NCI-H82 (cell line): ENCODE results near the gene DOK6.

ENCODE experiments used
- DNase-seq: peaks from one replicate; lab custom pipeline; 2025; lab: John Stamatoyannopoulos, UW

DOK6 gene

DNA sequence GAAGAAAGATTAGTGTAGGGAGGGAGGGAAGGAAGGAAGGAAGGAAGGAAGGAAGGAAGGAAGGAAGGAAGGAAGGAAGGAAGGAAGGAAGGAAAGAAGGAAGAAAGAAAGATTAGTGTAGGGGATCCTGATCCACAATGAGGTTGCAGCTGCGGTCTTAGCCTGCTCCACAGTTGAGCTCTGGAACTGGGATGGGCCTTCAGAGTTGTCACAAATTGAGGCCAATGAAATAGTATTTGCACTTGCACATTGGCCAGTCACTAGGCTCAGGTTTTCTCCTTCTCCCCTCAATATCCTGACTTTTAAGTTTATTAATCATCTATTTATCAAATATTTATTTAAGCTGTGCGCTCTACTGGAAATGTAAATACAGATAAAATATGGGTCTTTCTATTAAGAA lies 34.3 kb downstream of the DOK6 start:
- DNase-seq = no peak

DNA sequence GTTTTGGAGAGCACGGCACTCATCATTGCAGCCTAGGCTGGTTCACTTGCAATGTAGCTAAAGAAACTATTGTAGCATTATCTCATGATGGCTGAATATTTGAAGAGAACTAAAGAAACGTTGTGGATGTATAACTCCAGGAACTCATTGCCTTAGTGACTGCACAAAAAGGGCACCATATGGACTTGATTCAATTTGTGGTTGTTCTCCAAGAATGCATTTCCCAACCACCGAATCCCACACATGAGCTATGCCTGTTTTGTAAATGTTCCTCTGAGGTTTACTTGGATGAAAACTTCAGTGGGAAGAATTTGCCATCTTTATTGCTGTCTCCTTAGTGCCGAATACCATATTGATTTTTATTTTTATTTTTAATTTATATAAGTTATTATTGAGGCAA lies 43.5 kb downstream of the DOK6 start:
- no peak for DNase-seq

DNA sequence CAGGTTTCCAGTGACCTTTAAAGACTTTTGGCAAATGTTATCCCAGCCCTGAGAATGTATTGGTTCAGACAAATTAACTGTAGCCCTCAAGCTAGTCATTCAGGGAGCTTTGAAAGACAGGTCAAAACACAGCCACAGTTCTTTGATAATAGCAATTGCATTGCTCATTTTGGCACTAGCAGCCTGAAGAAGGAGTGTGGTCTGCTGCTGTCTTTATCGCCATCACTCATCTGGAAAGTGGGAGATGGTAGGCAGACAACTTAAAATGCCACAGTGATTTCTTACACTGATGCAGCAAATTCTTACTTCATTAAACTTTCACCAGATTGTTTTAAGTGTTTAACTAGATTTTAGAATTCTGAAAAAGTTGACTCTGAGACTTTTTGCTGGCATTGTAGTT lies 47.2 kb downstream of the DOK6 start:
- DNase-seq = no peak

DNA sequence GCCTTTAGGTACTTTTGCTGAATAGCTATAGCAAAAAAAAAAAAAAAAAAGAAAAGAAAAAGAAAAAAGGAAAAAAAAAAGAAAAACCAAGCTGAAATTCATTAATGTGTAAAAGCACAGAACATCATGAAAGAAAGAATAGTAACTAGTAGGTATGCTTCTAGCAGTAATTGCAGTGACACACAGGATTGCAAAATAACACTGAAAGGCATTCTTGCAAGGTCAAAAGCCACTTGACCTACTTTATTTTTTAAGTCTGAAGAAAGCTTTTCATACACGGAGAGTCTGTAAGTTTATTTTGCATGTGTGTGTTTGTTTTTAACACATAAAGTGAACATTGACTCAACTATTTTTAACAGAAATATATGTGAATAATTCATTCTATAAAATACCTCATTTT lies 54.4 kb downstream of the DOK6 start:
- no peak for DNase-seq

DNA sequence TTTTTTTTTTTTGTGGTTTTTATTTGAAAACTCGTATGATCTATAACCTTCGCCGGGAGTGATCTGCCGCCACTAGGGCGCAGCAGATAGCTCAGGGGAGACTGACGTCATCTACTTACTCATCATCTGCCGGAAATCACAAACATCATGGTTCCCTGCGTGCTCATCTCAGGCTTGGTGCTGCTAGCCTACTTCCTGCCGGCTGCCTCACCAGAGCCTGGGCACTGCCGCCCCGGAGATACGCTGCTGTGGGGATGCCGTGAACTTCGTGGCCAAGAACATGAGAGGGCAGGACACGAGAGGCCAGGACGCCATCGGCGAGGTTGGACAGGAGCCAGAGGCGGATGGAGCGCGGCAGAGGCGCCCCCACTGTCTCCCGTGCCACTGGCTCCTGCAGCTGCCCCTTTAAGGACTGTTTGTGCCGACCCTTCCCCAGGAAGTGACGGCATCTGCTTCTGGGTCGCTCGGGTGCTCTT lies 68.8 kb downstream of the DOK6 start:
- DNase-seq = no peak

DNA sequence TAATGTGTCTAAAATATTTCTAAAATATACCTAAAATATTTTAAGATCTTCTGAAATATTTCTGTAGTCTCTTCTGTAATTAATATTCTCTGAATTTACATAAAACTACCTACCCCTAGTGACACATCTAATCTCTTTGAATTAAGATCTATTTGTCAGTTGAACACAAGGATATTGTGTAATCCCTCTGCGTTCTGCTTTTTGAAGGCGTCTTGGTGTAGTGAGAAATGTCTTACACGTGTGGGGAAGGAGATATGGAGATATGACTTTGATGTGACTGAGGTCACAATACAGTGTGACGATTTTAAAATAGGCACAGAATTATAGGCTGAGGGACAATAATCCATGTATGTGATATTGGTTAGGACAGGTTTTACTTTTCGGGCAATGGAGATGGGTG lies 79.8 kb downstream of the DOK6 start:
- no peak for DNase-seq

DNA sequence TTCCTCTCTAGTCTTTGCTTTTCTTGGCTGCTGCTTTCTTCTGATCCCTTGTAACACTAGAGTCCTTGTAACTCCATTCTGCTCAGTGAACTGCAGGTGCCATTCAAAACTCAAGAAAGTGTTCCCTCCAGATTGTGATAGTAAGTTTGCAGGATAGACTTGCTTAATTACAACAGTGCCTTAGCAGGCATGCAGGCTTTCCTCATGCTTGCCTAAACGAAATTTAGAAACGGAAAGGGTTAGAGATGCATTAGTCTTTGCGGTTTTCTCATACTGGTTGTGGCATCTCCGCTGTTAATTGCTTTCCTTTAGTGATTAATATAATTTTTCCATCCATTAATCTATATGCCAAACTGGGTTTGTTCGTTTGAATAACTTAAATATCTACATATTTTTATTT lies 82.9 kb downstream of the DOK6 start:
- DNase-seq = no peak

DNA sequence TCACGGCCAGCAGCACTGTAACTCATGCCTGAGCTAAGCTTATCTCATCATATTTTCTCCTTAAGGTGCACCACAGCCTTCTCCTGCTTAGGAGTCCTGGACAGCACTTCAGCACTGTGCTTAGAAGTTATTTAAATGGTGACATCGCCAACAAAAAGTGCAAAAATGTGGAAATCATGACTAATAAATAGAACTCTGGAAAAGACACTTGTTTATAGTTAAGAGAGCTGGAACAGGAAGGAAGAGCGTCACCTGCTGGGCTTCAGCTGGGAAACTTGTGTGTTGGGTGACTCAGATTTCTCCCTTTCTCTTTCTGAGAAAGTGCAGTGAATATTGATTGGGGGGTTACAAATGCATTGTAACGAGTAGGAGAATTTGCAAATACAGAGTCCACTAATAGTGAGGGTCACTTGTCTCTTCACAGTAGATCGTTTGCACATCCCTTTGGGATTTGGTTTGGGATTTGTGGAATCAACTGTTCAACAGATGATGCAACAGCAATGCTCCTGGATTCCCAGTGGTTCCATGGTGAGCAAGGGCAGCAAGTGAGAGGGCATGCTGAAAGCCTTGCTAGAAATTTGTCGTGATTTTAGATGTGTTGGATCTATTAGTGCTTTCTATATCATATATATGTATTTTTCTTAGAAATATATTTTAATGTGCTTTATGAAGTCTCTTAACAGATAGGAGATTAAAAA lies 84.2 kb downstream of the DOK6 start:
- DNase-seq = no peak

DNA sequence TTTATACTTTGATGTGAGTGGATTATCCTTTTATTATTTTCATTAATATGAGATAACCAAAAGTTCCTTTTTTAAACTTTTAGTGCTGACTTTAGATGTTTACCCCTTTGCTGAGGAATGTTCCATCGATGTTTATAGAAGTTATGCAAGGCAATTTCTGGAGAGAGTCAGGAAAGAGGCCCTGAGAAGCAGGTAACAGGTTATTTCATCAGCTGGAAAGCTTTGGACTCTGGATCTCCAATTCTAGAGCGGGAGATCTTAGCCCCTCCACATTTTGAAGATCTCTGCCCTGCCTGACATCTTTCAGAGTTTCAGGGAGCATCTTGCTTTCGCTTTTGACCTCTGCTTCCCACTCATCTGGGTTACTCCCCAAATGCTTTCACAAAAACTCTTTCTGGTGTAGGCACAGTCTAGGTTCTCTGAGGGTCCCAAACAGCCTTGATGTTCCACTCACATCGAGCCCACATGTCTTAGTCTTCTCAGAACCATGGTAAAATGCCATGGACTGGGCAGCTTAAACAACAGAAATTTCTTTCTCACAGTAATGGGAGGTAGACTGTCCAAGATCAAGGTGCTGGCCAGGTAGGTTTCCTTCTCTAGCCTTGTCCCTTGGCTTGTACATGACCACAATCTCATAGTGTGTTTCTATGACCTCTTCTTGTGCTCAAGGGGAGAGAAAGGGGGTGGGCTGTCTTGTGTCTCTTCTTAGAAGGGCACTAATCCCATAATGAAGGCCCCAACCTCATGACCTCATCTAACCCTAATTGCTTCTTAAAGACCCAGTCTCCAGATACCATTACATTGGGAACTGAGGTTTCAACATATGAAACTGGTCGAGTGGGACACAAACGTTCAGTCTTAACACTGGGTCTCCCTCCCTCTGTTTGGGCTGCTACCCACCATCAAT lies 87.1 kb downstream of the DOK6 start:
- no peak for DNase-seq

DNA sequence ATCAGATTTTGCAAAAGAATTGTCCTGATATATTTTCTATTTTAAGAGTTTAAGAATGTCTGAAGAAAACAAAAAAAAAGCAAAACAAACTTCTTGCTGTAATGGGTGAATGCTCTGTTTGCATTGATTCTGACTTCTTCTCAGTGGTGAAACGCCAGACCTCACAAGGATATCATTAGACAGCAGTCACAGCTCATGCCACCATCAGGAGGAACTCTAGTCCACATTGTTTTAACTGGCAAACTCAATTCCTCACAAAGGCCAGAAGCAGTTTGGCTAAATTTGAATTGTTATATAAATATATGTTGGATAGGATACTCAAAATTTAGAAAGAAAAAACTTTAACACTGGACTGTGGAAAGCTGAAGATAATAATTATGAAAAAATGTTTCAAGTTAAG lies 89.4 kb downstream of the DOK6 start:
- no peak for DNase-seq

DNA sequence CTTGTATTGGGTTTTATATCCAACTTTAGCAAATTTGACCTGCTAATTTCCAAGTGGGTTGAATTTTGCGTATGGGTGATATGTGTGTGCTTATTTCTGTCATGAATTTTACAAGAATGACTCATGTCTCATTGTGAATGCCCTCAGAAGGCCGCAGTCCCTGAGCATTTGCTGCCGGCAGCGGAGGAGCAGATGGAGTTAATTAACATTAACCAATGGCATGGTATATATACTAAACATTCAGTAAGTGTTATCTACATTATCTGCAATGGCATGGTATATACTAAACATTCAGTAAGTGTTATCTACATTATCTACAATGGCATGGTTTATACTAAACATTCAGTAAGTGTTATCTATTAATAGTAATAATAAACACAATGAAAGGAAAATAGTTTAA lies 90.1 kb downstream of the DOK6 start:
- no peak for DNase-seq

DNA sequence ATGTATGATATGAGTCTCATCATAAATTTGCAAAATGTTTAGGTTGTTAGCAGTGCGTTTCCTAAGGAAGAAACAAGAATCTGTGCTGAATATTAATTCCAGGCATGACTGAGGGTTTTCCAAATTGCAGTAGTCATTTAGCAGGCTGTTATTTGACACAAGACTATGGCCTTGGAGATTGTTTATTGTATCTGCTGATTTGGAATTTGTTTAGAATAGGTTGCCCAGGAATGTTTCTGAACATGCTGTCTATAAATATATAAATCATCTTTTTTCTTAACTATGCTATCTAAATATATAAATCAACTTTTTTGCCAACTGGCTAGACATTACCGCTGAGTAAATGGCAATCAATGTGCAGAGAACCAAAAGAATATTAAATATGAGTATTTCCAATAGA lies 90.9 kb downstream of the DOK6 start:
- DNase-seq = no peak

DNA sequence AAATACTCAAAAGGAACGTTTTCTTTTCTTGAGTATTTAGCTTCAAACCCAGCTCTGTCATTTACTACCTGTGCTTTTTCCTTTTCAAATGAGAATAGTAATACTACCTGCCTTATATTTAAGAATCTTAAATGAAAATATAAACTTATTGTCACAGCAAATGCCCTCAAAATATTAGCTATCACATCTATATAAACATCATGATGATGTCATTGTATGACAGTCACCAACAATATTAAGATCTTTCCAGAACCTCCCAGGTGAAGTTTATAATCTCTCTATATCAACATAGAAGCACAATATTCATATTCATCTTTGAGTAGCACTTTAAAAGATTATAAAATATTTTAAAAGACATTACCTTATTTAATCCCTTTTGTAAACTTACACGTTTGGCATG lies 92.2 kb downstream of the DOK6 start:
- DNase-seq = no peak

DNA sequence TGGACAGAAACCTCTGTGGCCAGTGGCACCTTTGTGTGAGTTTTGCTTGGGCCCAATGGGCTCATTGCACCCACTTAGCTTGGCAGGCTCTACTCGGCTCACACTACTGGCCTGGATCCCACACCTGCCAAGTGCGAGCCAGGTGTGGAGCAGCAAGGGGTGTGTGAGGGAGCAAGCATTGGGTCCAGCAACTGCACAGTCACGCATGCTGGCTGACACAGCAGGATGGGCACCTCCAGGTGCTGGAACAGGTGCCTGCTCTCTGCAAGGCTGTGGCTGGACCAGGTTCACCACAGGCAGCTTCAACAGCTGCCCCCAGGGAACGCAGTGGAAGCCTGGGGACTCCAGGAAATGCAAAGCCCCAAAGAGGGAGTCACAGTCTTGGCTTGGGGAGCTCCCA lies 94.2 kb downstream of the DOK6 start:
- no peak for DNase-seq

DNA sequence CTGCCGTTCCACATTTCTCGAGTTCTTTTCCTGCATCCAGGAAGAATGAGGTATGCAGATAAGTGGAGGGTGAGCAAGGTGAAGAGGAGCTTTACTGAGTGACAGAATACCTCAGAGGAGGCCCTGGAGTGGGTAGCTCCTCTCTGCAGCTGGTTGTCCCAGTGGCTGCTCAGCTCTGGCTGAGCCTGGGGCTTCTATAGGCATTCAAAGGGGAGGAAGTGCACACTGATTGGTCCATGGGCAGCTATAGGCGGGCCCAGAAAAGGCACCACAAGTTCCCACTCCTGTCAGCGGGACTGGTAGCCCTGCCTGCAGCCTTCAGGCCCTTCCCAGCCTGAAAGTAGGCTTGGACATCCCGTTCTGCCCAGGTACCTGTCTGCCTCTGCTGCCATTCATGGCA lies 94.7 kb downstream of the DOK6 start:
- no peak for DNase-seq

DNA sequence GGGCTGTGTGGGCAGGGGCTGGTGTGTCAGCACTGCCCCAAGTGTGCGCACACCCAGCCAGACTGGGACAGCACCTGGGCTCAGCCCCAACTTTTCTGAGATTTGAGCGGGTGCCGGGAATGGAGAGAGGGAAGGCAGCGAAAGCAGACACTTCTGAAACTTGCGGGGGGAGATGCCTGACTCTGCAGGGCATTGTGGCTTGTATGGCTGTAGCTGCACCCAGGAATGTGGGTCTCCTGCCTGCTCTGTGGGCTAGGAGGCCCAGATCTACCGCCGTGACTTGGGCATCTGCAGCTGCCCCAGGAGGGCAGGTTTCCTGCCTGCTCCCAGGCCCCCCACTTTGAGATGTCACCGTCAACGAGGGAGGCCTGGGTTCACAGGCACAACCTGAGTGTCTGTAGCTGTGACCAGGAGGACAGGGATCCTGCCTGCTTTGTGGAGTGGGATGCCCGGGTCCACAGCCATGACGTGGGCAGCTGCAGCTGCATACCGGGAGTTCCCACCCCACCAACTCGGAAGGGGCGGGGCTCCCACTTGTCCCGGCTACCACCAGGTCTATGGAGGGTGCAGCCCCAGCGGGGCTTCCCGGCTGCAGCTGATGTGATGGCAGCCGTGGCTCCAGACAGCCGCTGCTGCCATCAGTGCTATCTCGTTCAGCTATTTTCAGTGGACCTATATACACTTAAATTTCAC lies 95.3 kb downstream of the DOK6 start:
- no peak for DNase-seq

DNA sequence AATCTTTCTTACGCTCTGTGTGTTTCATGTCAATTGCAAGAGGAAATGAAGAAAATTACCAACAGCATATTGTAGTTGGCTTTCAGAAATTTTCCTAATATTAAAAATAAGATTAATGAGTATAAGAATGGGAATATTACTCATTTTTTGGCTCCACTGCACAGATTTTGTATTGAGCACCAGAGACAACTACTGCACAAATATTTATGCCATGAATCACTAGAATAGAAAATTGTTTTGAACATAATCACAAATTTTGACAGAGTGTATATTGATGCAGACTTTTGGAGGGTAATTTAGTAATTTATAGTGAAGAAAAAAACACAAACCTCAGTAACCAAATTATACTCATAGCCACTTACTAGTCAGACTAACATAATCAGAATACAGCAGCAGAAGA lies 118.3 kb downstream of the DOK6 start:
- no peak for DNase-seq

DNA sequence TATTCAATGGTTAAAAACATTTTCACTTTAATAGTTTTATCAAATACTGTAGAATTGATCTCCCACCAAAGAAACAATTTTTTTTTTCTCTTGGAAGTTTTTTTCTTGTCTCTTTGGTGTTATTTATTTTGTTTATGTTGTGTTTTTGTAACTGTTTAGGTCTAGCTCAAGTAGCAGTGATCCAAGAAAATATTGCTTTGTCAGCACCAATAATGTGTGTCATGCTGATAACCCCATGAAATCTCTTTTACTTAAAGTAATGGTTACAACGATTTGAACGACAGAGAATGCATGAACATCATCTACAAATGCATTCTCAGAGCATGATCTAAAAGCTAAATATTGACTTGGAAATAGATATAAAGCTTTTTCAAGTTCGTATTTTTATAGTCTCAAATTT lies 122.9 kb downstream of the DOK6 start:
- DNase-seq = no peak

DNA sequence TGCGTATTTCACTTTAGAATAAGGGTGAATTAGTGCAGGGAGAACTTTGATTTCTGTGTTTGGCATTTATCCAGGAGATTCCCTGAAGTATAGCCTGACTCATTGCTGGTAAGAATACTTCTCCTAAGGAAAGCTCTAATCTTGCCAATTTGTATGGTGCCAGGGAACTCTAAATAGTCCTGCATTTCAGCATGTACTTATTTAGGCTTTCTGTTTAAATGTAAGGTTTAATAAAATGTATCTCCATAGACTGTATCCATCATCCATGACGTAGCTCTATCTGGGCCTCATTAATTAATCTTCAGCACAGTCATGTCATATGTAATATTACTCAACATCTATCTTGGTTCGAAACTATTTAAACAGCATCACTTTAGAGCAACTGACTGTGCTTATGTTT lies 127.7 kb downstream of the DOK6 start:
- DNase-seq = no peak

DNA sequence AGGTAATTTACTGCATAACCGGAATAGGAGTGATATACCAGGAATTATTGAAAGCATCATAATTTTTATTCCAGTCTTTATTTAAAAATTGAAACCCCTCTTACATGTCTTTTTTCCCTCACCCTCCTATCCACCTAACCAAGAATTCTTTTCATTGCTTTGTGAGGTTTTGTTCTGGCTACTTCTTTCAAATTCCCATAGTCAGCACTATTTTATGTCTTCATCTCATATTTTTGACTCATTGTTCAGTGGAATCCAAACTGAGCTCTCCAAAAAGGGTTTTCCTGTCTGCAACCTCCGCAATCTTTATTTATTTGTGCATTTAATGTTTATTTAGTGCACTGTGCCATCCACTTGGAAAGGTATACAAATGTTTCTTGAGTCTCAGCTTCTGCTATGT lies 128.5 kb downstream of the DOK6 start:
- DNase-seq = no peak

DNA sequence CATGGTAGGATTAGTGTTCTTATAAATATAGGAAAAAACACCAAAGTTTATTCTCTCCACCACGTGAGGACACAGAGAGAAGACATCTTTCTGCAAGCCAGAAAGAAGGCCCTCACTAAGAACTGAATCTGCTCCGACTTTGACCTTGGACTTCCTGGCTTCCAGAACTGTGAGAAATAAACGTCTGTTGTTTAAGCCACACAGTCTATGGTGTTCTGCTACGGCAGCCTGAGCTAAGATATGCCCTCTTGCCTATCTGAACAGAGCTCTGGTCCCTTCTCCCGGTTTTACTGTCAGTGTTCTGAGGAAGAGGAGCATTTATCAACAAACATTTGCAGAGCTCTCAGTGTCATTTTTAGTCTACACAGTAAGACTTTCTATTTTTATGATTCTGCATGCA lies 131.3 kb downstream of the DOK6 start:
- DNase-seq = no peak

DNA sequence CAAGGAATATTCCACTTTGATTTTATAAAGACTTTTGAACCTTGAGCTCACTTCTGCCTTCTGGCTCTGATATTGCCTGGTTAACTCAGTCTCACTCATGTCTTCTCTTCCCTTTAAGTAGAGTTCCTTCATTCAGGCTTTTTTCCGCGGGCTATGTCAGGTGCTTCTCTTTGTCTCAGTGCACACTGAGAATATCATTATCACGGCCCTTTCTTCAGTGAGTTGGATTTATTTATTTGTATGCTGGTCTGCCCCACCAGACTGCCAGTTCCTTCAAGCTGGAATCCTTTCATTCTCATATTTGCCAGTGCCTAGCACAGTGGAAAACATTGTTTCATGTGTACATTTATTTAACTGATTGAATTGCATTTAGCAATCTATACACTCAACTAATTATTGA lies 136.5 kb downstream of the DOK6 start:
- DNase-seq = no peak

DNA sequence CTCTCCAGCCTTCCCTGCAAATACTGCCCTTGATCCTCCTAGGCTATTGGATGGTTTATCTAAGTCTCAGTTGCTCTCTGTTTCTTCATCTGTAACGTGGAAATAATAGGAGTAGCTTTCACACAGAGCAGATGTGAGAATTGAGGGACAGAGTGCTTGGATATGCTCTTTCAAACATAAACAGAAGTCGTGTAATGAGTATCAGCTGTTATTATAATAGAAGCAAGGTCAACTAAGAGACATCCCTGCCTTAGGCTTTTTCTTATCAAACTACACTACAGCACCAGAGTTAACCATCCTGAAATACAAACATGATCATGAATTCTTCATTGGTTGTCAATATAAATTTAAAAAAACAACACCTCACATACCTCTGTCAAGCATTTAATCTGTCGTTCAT lies 138.2 kb downstream of the DOK6 start:
- DNase-seq = no peak
